ENCODE data around the gene KIT. TPM values are rescaled to one million over a fixed set of nuclear protein-coding genes. Genes with fewer than 3 reads are reported as not detected.

KIT gene
- total RNA-seq, 1 donor from 2014 or later = 8.1 TPM

- Histone ChIP-seq H3K79me2 (ENCODE audit: insufficient read depth, low read length) (no peaks in the 10 kb centered on the region), H3K9me3 (ENCODE audit: insufficient read depth, low read depth, low read length) (no peaks in the 10 kb centered on the region), H3K27me3 (ENCODE audit: insufficient read depth, low read length) (no peaks in the 10 kb centered on the region), H3K36me3 (ENCODE audit: insufficient read depth, low read length) (no peaks in the 10 kb centered on the region), H3K4me1 (ENCODE audit: insufficient read depth, low read length) (peaks cover 12% of the 10 kb centered on the region), H2AFZ (ENCODE audit: low read depth, low read length) (no peak overlapping the region), H3K9ac (ENCODE audit: low read length) (no peak overlapping the region), H3K4me3 (ENCODE audit: insufficient read depth, low read depth, low read length) (no peak overlapping the region), H4K20me1 (ENCODE audit: insufficient read depth, low read length) (no peaks in the 10 kb centered on the region), H3K27ac (ENCODE audit: low read depth, low read length) (no peak overlapping the region), H3K4me2 (ENCODE audit: low read length) (no peak overlapping the region)
- H3K9me3 Mint-ChIP-seq (ENCODE audit: unreplicated experiment) = no peaks in the 10 kb centered on the region
- H3K36me3 Mint-ChIP-seq (ENCODE audit: low read depth, unreplicated experiment) = no peaks in the 10 kb centered on the region
- FAIRE-seq (no peak), DNase-seq (ENCODE audit: low read depth) (no peak)
- H3K4me3 Mint-ChIP-seq (ENCODE audit: unreplicated experiment) = no peak overlapping the region
- no peak overlapping the region for H3K27ac Mint-ChIP-seq (ENCODE audit: unreplicated experiment)
- peaks cover 6% of the 10 kb centered on the region for H3K4me1 Mint-ChIP-seq (ENCODE audit: low read depth, unreplicated experiment)
- no peaks in the 10 kb centered on the region for H3K27me3 Mint-ChIP-seq (ENCODE audit: low read depth, unreplicated experiment)
- no peak for TF ChIP-seq CTCF (IDR thresholded peaks at IDR 0.05; ENCODE audit: insufficient read depth, low read depth, low read length)
- TF ChIP-seq EZH2 (IDR thresholded peaks at IDR 0.05; ENCODE audit: insufficient read depth, low read length) = no peak
Observed at GRCh38 chr4:54723820-54724219, 66.1 kb downstream of the KIT start.

- H3K27me3 ChIP-seq (ENCODE audit: insufficient read depth, low read length) = no peaks in the 10 kb centered on the region
- TF ChIP-seq EZH2 (IDR thresholded peaks at IDR 0.05; ENCODE audit: insufficient read depth, low read length) (no peak), CTCF (IDR thresholded peaks at IDR 0.05; ENCODE audit: insufficient read depth, low read depth, low read length) (no peak)
- H3K36me3 ChIP-seq (ENCODE audit: insufficient read depth, low read length) = no peaks in the 10 kb centered on the region
- DNase-seq (ENCODE audit: low read depth) = no peak
- Mint-ChIP-seq H3K9me3 (ENCODE audit: unreplicated experiment) (no peaks in the 10 kb centered on the region), H3K36me3 (ENCODE audit: low read depth, unreplicated experiment) (no peaks in the 10 kb centered on the region), H3K27me3 (ENCODE audit: low read depth, unreplicated experiment) (no peaks in the 10 kb centered on the region), H3K27ac (ENCODE audit: unreplicated experiment) (no peak overlapping the region), H3K4me1 (ENCODE audit: low read depth, unreplicated experiment) (no peaks in the 10 kb centered on the region), H3K4me3 (ENCODE audit: unreplicated experiment) (no peak overlapping the region)
- FAIRE-seq = no peak
- no peaks in the 10 kb centered on the region for H3K9me3 ChIP-seq (ENCODE audit: insufficient read depth, low read depth, low read length)
- no peak overlapping the region for H3K27ac ChIP-seq (ENCODE audit: low read depth, low read length)
- no peak overlapping the region for H3K4me2 ChIP-seq (ENCODE audit: low read length)
- H2AFZ ChIP-seq (ENCODE audit: low read depth, low read length) = no peak overlapping the region
- no peaks in the 10 kb centered on the region for H3K4me1 ChIP-seq (ENCODE audit: insufficient read depth, low read length)
- H3K4me3 ChIP-seq (ENCODE audit: insufficient read depth, low read depth, low read length) = no peak overlapping the region
- H3K9ac ChIP-seq (ENCODE audit: low read length) = no peak overlapping the region
- no peaks in the 10 kb centered on the region for H4K20me1 ChIP-seq (ENCODE audit: insufficient read depth, low read length)
- H3K79me2 ChIP-seq (ENCODE audit: insufficient read depth, low read length) = no peaks in the 10 kb centered on the region
Observed at GRCh38 chr4:54726907-54727306, 69.2 kb downstream of the KIT start.

GRCh38 chr4:54727346-54727745, 69.6 kb downstream of the KIT start:
- no peak overlapping the region for H3K4me3 ChIP-seq (ENCODE audit: insufficient read depth, low read depth, low read length)
- FAIRE-seq (no peak), DNase-seq (ENCODE audit: low read depth) (no peak)
- H3K9me3 ChIP-seq (ENCODE audit: insufficient read depth, low read depth, low read length) = no peaks in the 10 kb centered on the region
- H3K79me2 ChIP-seq (ENCODE audit: insufficient read depth, low read length) = no peaks in the 10 kb centered on the region
- H3K4me1 Mint-ChIP-seq (ENCODE audit: low read depth, unreplicated experiment) = no peaks in the 10 kb centered on the region
- H3K27me3 ChIP-seq (ENCODE audit: insufficient read depth, low read length) = no peaks in the 10 kb centered on the region
- no peaks in the 10 kb centered on the region for H3K36me3 Mint-ChIP-seq (ENCODE audit: low read depth, unreplicated experiment)
- H3K27ac Mint-ChIP-seq (ENCODE audit: unreplicated experiment) = no peak overlapping the region
- TF ChIP-seq EZH2 (IDR thresholded peaks at IDR 0.05; ENCODE audit: insufficient read depth, low read length) = no peak
- no peak for TF ChIP-seq CTCF (IDR thresholded peaks at IDR 0.05; ENCODE audit: insufficient read depth, low read depth, low read length)
- H3K9ac ChIP-seq (ENCODE audit: low read length) = no peak overlapping the region
- no peaks in the 10 kb centered on the region for H3K36me3 ChIP-seq (ENCODE audit: insufficient read depth, low read length)
- no peaks in the 10 kb centered on the region for H4K20me1 ChIP-seq (ENCODE audit: insufficient read depth, low read length)
- no peak overlapping the region for H2AFZ ChIP-seq (ENCODE audit: low read depth, low read length)
- H3K4me2 ChIP-seq (ENCODE audit: low read length) = no peak overlapping the region
- no peak overlapping the region for H3K27ac ChIP-seq (ENCODE audit: low read depth, low read length)
- H3K4me1 ChIP-seq (ENCODE audit: insufficient read depth, low read length) = no peaks in the 10 kb centered on the region
- no peak overlapping the region for H3K4me3 Mint-ChIP-seq (ENCODE audit: unreplicated experiment)
- H3K9me3 Mint-ChIP-seq (ENCODE audit: unreplicated experiment) = no peaks in the 10 kb centered on the region
- H3K27me3 Mint-ChIP-seq (ENCODE audit: low read depth, unreplicated experiment) = no peaks in the 10 kb centered on the region

All from astrocyte (in vitro differentiated cells and primary cell).